GM12872 (cell line): ENCODE measurements around the gene TFAP2A.

ENCODE experiments used
- CTCF ChIP-seq: IDR thresholded peaks from 3 replicates; pipeline ENCODE4 v1.5.1; 2011; ENCODE audit warnings: low read depth, mild to moderate bottlenecking, low read length, moderate library complexity; ENCODE audit not compliant: insufficient read depth

TFAP2A gene

GRCh38 chr6:10382728-10383330, 32.0 kb downstream of the TFAP2A start:
- TF ChIP-seq CTCF, result no peak

- no peak for TF ChIP-seq CTCF
Observed at GRCh38 chr6:10382322-10382721, 32.6 kb downstream of the TFAP2A start.

- no peak for TF ChIP-seq CTCF
Observed at GRCh38 chr6:10381830-10382208, 33.1 kb downstream of the TFAP2A start.

GRCh38 chr6:10381133-10381829, 33.6 kb downstream of the TFAP2A start:
- TF ChIP-seq CTCF, result no peak

DNA sequence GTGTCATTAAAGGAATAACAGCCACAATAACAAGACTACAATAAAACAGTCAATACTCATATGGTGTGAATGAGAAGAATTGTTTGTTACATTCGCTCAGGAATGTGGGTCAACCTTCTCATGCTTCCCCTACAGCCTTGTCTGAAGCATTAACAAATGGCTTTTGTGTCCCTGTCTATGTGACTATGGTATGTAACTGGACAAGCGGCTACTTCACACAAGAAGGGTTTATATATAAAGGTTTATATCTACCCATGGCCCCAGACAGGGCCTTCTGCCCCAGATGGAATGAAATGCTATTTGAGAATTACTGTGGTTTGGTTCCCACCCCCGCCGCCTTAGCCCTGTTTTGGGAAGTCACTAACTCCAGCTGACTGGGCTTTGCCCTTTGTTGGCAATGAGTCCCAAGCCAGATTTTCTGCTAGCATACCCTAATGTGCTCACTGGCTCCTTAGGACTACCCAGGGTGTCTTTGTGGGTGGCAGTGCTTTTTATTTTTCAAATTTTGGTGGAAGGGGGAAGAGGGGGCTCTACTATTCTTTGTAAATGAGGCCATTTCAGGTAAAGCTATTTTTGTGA, 39.4 kb downstream of the TFAP2A start:
- no peak for TF ChIP-seq CTCF

DNA sequence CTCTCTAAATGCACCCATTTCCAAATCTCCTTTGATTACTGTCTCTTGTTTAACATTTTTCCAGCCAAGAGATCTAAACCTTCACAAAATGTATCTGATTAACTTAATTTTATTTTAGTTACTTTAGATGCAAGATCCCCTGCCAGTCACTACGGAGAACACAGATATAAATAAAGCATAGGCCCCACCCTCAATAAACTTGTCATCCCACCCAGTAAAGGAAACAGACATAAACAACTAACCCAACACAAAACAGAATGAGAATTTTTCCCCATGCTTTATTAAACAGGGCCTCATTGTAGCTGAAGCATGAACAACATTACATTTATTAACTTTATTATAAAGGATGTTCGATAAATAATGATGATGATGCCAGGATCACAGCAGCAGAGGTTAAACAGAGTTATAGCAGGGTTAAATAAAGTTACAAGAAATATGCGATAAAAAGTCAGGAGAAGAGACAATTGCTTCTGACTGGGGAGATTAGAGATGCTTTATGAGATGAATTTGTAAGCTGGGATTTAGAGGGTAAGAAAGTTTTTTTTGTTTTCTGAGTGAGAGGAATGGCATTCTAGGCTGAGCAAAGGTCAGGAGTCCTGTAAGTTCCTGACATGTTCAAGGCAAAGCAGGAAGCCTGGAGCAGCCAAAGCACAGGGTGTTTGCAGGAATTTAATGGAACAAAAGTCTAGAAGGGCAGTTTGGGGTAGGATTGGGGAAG, 41.1 kb downstream of the TFAP2A start:
- TF ChIP-seq CTCF, result no peak

- TF ChIP-seq CTCF, result no peak
Observed at GRCh38 chr6:10369896-10370295, 45.0 kb downstream of the TFAP2A start.
